GM06990 (cell line): ENCODE data around the gene ORMDL2.
"Not testable (repeated sequence)": the region's sequence is repeated elsewhere in the genome, so short reads cannot be mapped to it uniquely, and the experiment has no call there.

Experiments used
- DNase-seq: peaks from one replicate; pipeline ENCODE4 v3.0.0-alpha.2; 2011; ENCODE audit not compliant: insufficient read length; ENCODE audit errors: extremely low read depth
- H3K27me3 ChIP-seq: replicated peaks from 2 replicates; pipeline ENCODE4 v1.6.0; 2011; ENCODE audit warnings: low read length; ENCODE audit not compliant: control insufficient read depth, insufficient read depth
- H3K36me3 ChIP-seq: 2 replicates; pipeline ENCODE4 v1.5.1; 2011; ENCODE audit warnings: low read length; ENCODE audit not compliant: control insufficient read depth, insufficient read depth
- H3K4me3 ChIP-seq: replicated peaks from 2 replicates; pipeline ENCODE4 v1.5.1; 2011; ENCODE audit warnings: low read depth, mild to moderate bottlenecking, control low read depth, low read length
- CTCF ChIP-seq: IDR thresholded peaks from 2 replicates; pipeline ENCODE4 v1.5.1; 2011; ENCODE audit warnings: low read length, control low read depth, mild to moderate bottlenecking, inconsistent platforms; ENCODE audit not compliant: insufficient read depth, poor library complexity, severe bottlenecking

Gene ORMDL2

GRCh38 chr12:55865327-55865726, 47.5 kb downstream of the ORMDL2 start:
- Histone ChIP-seq H3K36me3 (no peaks in the 10 kb centered on the region), H3K27me3 (no peaks in the 10 kb centered on the region), H3K4me3 (no peak overlapping the region)
- TF ChIP-seq CTCF = no peak
- DNase-seq = no peak

GRCh38 chr12:55866454-55867004, 48.7 kb downstream of the ORMDL2 start:
- not testable (repeated sequence) for H3K36me3 ChIP-seq, DNase-seq, H3K27me3 ChIP-seq, H3K4me3 ChIP-seq
